HG03469 (cell line): ENCODE data around the gene C12orf50.
"Not testable (repeated sequence)": the region's sequence is repeated elsewhere in the genome, so short reads cannot be mapped to it uniquely, and the experiment has no call there.

ENCODE experiments used
- ATAC-seq: cut with Tn5 transposase; IDR thresholded peaks from one replicate; pipeline ENCODE4 v1.9.1; 2021; ENCODE audit warnings: mild to moderate bottlenecking, moderate library complexity, moderate number of reproducible peaks; ENCODE audit not compliant: unreplicated experiment

Gene C12orf50

GRCh38 chr12:88029093-88029665, at the start of gene C12orf50:
Gene C12orf50 (minus strand): TSS chr12:88029401. CDS start chr12:88026962, 2,439 bp downstream.
- ATAC-seq = no peak

DNA sequence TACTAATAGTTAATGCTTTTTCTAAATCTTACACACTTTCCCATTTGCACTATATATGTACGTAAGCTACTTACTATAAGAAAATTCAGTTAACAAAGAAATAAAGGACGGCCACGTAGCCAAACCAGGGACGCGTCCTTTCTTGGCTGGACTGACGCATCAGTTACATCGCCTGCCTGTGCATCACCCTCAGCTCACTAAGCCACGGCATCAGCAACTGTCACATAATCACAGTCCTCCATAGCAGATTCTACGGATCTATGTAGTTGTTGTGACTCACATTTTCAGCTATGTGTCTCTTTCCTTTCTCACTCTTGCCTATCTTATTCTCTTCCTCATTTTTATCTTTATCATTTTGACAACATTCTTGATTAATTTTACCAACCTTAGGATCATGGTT, 38.1 kb upstream of the C12orf50 start:
- no peak for ATAC-seq

DNA sequence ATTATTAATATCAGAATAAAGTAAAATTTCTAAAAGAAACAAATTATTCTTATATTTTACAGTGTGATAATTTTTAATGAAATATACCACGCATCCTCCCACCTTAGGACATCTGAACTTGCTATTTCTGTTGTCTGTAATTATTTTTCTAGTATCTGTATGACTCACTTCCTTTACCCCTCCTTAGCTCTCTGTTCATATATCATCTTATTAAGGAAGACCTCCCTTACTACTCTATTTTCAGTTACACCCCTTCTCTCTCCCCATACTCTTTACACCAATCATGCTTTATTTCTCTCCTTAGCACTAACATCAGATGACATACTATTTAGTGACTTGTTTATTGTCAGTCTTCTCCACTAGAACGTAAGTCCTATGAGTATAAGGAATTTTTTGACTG, 34.2 kb upstream of the C12orf50 start:
- peak; percentile 95 for ATAC-seq

GRCh38 chr12:88062474-88062873, 33.3 kb upstream of the C12orf50 start:
- peak; percentile 63 for ATAC-seq

- ATAC-seq = no peak
Observed at GRCh38 chr12:88058719-88059077, 29.5 kb upstream of the C12orf50 start.

DNA sequence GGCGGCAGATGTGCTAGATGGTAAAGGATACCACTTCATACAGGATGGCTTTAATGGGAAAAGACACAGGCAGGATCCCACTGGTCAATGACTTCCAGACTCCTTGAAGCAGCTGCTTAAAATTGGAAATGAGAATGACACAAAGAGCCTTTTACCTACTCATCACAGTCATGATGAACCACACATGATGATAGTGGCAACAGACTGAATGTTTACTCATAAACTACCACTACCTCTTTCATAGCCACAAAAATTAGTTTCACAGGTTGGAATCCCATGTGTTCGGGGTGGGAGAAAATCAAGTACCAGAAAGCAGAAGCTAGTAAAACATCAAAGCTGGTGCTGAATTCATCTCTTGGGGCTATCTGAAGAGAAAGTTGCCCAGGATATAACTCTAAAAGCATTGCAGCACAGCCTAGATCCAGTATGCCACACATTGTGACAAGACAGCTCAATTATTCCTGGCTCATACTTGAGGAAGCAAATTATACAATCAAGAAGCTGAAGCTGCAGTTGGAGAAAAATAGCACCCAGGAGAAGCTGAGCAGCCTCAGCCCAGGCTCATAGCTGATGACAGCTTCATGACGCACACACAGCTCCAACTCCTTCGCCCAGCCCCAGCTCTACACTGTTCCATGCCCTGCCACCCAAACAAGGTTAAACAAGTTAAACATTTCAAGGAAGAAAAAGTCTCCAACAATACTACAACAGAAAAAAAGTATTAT, 29.0 kb upstream of the C12orf50 start:
- no peak for ATAC-seq

- ATAC-seq = no peak
Observed at GRCh38 chr12:88056571-88056970, 27.4 kb upstream of the C12orf50 start.

DNA sequence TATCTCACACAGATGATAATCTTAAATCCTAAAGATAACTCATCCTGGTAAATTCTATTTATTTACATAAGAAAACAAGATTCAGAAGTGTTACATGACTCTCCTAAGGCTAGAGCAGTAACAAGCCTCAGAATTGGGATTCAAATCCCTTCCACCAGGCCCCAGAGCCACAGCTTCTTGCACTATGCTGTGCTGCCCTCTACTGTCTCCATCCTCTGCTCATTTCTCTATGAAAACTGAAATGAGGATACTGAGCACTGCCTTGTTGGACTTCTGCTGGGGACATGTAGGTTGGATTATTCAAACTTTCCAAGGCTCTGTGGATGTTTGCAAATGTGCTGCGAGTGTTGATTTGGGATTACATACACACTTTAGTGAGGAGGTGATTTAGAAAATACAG, 23.5 kb upstream of the C12orf50 start:
- peak; percentile 53 for ATAC-seq

DNA sequence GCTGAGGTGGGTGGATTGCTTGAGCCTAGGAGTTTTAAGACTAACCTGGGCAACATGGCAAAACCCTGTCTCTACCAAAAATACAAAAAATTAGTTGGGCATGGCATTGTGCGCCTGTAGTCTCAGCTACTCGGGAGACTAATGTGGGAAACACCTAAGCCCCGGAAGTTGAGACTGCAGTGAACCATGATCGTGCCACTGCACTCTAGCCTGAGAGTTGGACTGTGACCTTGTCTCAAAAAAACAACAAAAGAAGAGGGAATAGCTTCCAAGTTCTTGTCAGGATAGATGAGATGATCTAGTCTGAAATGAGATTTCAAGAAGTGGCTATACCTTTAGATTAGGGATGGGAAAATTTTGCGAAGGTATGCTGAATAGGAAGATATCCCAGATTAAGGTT, 14.8 kb upstream of the C12orf50 start:
- no peak for ATAC-seq

DNA sequence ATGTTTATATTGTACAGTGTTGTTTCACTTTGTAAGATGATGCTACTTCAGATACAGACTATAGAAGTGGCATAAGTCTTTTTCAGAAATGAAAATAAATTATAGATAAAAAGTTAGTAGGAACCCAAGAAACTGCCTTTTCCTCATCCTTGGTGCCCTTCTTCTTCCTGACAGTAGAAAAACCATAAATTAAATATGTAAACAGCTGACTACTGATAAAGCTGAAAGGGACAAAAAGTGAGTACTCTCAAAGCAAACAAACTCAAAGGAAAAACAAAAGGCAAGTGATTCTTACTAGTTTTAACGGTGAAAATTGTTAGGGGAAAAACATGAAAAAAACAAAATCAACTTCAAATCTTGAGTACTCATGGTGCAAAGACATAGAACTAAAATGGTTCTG, 8.6 kb upstream of the C12orf50 start:
- ATAC-seq = no peak

DNA sequence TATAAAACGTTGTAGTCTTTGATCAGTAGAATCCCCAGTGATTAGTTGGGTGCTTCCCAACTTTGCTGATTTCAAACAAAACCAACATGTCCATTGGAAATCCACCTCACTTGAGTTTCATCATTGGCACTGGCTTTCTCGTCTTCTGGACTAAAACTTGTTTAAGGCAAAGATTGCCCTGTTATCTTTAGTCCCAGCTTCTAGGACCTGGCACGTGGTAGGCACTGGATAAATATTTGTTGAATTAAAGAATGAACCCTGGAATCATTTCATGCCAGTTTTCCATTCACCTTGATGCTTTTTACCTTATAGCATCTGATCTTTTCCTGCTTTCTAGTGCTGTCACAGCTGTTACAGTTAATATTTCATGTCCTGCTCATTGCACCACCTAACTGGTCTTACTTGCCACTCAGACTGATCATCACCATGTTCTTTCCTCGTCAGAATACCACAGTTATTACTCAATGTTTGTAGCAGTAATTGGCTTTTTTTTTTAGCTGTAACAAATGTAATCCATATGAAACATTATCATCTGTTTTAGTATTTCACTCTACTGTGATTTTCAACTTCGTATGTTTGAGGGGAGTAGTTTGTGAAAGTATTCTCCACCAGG, 7.3 kb upstream of the C12orf50 start:
- no peak for ATAC-seq

DNA sequence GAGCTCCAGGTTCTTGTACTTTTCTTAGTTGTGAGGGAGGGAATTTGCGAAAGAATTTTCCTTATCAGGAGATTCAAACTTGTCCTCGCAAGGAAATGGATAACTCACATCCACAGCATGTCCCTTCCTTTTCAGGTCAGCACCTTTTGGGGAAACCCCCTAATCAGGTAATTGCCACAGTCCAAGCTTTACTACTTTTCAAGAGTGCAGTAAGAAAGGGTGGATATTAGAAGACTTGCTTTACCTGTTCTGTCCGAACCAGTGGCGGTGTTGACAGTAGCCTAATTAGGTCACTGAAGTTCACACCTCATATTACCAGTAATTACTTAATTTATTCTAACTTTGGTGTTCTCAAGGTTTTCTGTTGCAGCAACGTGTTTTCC, 6.7 kb upstream of the C12orf50 start:
- ATAC-seq = peak; percentile 4

GRCh38 chr12:88035271-88035906, 6.2 kb upstream of the C12orf50 start:
- peak; percentile 99 for ATAC-seq

- not testable (repeated sequence) for ATAC-seq
Observed at GRCh38 chr12:88031161-88031560, 2.0 kb upstream of the C12orf50 start.

GRCh38 chr12:88026196-88026595, 3.0 kb downstream of the C12orf50 start:
- no peak for ATAC-seq

DNA sequence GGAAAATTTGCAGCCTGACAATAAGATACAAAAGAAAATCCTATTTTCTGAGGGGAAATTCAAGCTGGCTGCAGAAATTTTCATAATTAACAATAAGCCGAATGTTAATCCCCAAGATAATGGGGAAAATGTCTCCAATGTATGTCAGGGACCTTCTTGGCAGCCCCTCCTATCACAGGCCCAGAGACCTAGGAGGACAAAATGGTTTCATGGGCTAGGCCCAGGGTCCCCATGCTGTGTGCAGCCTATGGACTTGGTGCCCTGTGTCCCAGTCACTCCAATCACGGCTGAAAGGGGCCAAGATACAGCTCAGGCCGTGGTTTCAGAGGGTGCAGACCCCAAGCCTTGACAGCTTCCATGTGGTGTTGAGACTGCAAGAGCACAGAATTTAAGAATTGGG, 11.2 kb downstream of the C12orf50 start:
- no peak for ATAC-seq

GRCh38 chr12:88015825-88016224, 13.4 kb downstream of the C12orf50 start:
- no peak for ATAC-seq

DNA sequence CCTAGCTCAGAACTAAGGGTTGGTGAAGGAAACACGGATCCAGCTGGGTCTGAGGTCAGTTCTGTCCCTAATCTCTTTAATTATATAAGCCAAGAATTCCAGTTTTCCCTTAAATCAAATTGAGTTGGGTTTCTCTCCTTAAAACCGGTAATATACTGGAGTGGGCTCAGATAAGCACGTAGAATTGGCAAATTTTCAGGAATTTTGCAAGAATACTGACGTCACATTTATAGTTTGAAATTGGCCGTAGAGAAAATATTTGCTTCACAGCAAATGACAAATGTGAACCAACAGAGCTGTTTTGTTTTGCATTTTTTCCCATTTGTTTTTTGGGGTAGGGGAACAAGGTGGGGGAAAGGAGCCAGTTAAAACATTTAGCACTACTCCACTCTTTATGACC, 17.4 kb downstream of the C12orf50 start:
- ATAC-seq = no peak

- ATAC-seq = no peak
Observed at GRCh38 chr12:88006351-88006750, 22.9 kb downstream of the C12orf50 start.

DNA sequence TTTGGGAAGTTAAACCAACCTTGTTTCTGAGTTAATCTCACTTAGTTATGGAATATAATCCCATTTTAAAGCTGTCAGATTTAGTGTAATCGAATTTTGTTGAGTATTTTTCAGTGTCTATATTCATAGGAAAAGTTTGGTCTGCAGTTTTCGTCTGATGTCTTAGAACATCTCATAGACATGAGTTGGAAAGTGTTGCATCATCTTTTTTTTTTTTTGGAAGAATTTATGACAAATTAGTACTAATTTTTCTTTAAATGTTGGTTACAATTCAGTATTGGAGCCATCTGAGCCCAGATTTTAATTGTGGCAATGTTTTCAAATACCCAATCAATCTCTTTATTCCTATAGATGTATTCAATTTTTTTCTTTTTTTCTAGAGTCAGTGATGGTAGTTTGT, 27.9 kb downstream of the C12orf50 start:
- ATAC-seq = no peak

GRCh38 chr12:87995581-87996178, 33.5 kb downstream of the C12orf50 start:
- peak; percentile 86 for ATAC-seq

DNA sequence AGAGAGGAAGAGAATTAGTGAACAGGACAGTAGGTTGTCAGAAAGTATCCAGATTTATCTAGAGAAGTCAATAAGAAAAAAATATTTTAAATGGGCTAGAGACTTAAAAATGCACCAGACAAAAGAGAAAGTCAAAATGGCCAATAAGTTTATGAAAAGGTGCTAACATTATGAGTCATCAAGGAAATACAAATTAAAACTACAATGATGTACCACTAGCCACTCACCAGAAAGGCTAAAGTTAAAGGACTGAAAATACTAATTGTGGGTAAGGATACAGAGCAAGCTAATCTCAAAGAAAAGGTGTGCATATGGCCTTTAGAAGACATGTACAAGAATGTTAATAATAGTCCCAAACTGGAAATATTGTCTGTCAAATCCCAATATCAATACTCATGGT, 37.7 kb downstream of the C12orf50 start:
- no peak for ATAC-seq
